Vagina (tissue), 2 donors: ENCODE results near the gene ORAI2.
"Not testable (repeated sequence)": the region's sequence is repeated elsewhere in the genome, so short reads cannot be mapped to it uniquely, and the experiment has no call there.

Experiments
- POLR2A ChIP-seq, 2 donors: fragments of 450-650 bp; IDR thresholded peaks; one replicate each; pipeline ENCODE4 v1.6.1; 2017; ENCODE audit warnings: antibody characterized with exemption in 2 of 2, mild to moderate bottlenecking in 2 of 2, moderate library complexity in 2 of 2
- POLR2AphosphoS5 ChIP-seq, 2 donors: sonication (generic); formaldehyde crosslinking; IDR thresholded peaks; one replicate each; pipeline ENCODE4 v1.9.0; 2017; ENCODE audit warnings: antibody characterized with exemption in 2 of 2, mild to moderate bottlenecking in 2 of 2, low read depth in 1 of 2; ENCODE audit not compliant: insufficient read depth in 1 of 2
- TF ChIP-seq, protein P1 (sequence below), 3 experiments: fragments of 450-650 bp in 2 of 3; fragments of 200-600 bp in 1 of 3; sonication (generic) in 1 of 3; IDR thresholded peaks; one replicate each; pipeline ENCODE4 v1.5.1; 2017 to 2019; ENCODE audit warnings: antibody characterized with exemption in 3 of 3, mild to moderate bottlenecking in 2 of 3, moderate library complexity in 2 of 3

DNA sequence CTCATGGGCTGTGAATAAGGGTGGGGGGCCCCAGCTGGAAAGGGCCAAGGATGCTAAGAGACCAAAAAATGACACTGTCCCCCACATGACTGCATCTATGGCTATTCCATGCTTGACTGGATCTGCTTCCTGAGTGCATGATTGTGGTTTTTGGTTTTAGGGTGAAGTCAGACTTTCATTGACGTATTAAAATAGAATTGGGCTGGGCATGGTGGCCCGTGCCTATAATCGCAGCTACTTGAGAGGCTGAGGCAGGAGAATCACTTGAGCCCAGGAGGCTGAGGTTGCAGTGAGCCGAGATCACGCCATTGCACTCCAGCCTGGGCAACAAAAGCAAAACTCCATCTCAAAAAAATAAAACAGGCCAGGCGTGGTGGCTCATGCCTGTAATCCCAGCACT lies 24.8 kb upstream of the ORAI2 start:
- TF ChIP-seq, protein P1, sequence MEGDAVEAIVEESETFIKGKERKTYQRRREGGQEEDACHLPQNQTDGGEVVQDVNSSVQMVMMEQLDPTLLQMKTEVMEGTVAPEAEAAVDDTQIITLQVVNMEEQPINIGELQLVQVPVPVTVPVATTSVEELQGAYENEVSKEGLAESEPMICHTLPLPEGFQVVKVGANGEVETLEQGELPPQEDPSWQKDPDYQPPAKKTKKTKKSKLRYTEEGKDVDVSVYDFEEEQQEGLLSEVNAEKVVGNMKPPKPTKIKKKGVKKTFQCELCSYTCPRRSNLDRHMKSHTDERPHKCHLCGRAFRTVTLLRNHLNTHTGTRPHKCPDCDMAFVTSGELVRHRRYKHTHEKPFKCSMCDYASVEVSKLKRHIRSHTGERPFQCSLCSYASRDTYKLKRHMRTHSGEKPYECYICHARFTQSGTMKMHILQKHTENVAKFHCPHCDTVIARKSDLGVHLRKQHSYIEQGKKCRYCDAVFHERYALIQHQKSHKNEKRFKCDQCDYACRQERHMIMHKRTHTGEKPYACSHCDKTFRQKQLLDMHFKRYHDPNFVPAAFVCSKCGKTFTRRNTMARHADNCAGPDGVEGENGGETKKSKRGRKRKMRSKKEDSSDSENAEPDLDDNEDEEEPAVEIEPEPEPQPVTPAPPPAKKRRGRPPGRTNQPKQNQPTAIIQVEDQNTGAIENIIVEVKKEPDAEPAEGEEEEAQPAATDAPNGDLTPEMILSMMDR (IDR thresholded peaks at IDR 0.05): not testable (repeated sequence)
- not testable (repeated sequence) for TF ChIP-seq POLR2A (IDR thresholded peaks at IDR 0.05); POLR2AphosphoS5 (IDR thresholded peaks at IDR 0.05; ENCODE audit: insufficient read depth in 1 of 2, low read depth in 1 of 2)
